GM20000 (cell line): ENCODE results near the gene LHX5.

Experiments used
- DNase-seq: peaks from one replicate; pipeline ENCODE4 v3.0.0; 2012; ENCODE audit warnings: low spot score
- TF ChIP-seq, protein P1 (sequence below): IDR thresholded peaks from 2 replicates; pipeline ENCODE4 v1.5.1; 2012; ENCODE audit warnings: mild to moderate bottlenecking, control low read depth; ENCODE audit errors: extremely low read depth, missing control alignments

Gene LHX5

DNA sequence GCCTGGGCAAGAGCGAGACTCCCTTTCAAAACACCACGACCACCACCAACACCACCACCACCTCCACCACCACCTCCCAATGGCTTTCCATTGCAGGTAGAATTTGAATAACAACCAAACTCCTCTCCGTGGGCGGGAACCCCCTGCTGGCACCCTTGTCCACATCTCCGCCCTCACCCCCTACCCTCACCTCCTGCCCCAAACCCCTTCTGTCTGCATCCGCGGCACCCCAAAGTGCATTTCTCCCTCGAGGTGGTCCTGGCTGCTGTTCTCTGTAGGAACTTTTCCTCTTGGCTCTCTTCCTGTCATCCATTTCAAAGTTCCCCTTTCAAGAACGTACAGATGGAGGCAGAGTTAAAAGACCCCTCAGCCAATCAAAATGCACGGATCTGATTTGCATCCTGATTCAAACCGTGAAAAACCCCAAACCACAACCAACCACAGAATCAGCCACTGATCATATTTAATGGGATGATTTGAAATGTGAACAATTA, 45.7 kb downstream of the LHX5 start:
- peak; percentile 36 for DNase-seq
- TF ChIP-seq, protein P1, sequence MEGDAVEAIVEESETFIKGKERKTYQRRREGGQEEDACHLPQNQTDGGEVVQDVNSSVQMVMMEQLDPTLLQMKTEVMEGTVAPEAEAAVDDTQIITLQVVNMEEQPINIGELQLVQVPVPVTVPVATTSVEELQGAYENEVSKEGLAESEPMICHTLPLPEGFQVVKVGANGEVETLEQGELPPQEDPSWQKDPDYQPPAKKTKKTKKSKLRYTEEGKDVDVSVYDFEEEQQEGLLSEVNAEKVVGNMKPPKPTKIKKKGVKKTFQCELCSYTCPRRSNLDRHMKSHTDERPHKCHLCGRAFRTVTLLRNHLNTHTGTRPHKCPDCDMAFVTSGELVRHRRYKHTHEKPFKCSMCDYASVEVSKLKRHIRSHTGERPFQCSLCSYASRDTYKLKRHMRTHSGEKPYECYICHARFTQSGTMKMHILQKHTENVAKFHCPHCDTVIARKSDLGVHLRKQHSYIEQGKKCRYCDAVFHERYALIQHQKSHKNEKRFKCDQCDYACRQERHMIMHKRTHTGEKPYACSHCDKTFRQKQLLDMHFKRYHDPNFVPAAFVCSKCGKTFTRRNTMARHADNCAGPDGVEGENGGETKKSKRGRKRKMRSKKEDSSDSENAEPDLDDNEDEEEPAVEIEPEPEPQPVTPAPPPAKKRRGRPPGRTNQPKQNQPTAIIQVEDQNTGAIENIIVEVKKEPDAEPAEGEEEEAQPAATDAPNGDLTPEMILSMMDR, result no peak

DNA sequence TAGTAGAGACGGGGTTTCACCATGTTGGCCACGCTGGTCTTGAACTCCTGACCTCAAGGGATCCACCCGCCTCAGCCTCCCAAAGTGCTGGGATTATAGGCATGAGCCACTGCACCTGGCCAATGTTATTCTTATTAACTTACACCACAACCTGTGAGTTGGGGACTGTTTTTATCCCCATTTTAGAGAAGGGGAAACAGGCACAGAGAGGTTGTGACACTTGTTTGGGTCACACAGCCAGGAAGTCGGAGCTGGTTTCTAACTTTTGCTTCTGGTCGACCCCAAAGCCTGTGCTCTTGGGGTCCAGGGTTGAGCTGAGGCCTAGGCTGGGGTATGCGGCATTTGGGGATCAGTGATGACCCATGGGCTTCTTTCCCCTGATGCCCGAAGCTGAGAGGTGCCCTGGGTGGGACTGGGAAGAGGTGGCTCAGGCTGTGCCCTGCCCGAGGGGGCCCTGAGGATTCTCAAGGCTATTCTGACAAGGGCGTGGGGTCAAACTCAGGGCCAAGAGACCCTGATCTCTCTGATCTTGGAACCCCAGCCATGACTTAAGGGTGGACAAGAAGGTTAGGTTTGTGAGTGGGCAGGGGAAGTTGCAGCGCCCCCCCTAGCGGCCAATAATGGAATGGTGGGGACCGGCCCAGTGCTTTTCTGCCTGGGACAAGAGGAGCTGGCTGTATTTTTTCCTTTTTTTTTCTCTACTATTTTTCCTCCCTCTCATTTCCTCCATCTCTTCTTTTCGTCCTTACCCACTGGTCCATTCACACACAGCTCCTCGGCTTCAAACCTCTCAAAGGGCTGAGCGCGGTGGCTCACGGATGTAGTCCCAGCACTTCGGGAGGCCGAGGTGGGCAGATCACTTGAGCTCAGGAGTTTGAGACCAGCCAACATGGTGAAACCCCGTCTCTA, 46.5 kb downstream of the LHX5 start:
- peak; percentile 69 for DNase-seq
- TF ChIP-seq, protein P1, result peak; percentile 67

DNA sequence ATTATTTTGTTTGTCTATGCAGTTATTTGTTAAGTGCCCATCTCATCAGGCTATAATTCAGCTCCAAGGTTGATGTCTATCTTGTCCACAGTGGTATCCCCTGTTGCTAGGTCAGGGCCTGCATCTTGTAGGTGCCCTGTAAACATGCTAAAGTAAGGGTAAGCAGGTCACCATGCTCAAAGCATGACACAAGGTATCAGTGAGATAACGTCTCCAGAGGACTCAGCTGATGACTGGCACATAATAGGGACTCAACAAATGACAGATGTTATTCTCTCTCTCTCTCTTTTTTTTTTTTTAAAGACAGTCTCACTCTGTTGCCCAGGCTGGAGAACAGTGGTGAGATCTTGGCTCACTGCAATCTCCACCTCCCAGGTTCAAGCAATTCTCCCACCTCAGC, 47.2 kb downstream of the LHX5 start:
- TF ChIP-seq, protein P1, result no peak
- no peak for DNase-seq

DNA sequence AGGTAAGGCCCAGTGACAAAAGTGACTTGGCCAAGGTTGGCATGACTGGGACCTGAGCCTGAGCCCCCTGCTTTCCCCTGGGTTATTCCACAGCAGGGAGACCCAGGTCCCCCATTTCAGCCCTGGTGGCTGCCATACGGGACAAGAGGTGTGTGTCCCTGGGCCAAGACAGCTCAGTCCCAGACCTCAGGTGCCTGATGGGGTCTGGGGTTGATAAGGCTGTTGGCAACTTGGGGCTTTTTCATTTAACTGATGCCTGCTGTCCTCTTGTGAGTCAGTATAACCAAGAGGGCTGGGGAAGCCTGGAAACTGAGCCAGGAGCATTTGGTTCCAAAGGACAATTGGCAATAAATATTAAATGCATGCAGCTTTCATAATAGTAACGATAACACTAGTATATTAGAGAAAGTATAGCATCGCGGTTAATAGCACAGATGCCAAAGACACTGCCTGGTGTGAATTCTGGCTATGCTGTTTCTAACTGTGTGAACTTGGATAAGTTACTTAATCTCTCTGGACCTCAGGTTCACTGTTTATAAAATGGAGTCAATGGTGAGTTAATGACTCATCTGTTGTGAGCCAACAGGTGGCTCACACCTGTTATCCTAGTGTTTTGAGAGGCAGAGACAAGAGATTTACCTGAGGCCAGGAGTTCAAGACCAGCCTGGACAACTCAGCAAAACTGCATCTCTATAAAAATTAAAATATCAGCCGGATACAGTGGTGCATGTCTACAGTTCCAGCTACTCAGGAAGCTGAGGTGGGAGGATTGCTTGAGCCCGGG, 48.6 kb downstream of the LHX5 start:
- DNase-seq, result no peak
- TF ChIP-seq, protein P1, result no peak

DNA sequence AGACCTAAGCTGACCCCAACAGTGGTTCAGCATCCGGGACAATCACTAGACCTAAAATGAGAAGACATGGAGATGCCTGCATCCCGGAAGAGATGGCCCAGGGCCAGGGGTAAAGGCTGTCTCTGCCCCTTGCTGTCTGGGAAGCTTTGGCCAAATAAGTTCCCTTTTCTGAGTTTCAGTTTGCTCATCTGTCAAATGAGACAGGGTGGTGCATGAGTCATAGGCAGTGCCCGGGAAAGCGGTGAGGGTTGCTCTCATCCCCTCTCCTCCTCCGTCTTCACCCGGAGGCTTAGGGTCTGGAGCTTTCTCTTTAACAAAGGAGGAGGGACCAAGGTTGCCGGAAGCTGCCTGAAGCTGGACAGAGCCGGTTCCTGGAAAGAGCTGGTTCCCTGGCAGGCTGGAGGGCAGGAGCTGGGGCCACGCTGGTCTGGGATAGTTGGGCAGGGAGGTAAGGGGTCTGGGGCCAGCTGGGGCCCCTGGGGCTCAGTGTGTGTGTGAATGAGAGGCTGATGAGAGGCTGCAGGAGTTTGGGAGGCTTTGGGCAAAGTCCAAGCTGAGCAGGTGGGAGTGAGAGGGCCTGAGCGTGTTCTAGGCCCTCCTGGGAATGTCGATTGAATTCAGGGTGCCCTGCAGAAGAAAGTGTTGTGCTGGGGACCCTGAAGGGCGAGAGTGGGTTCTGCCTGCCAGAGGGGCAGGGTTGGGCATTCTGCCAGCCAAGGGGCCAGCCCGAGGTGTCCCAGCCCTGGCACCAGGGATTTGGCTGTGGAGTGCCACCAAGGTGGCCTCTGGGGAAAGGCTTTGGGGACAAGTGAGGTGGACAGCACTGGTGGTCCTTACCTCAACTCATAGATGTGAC, 49.4 kb downstream of the LHX5 start, which contains the start of gene SDSL:
Gene SDSL, plus strand, starts transcription at position 351 of the 856 bp plus-strand sequence. CDS start 5,603 bp downstream, outside the sequence.
- TF ChIP-seq, protein P1, result no peak
- peak; percentile 60 for DNase-seq

DNA sequence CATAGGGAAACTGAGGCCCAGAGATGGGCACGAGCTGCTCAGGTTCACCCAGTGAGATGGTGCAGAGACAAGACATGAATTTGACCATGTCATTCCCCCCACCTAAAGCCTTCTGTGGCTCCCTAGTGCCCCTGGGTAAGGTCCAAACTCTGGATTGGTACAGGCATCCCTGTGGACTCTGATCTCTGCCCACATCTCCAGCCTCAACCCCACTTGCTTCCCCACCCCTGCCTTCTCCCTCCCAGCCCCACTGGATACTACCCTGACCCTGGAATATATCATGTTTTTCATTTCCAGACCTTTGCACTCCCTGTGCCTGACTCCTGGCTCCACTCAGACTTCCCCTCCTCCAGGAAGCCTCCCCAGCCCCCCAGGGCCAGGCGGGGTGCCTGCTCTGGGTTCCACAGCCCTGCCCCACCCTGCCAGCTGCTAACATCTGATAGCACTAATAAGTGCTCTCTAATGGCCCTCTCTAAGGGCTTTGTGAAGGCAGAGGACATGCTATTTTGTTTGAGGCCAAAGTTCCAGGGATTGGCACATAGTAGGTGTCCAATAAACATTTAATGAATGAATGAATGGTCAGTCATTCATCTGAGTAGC, 50.6 kb downstream of the LHX5 start:
- no peak for DNase-seq
- TF ChIP-seq, protein P1, result no peak
